EH (cell line): Measurements from ENCODE around the gene PSKH1.
A peak's percentile ranks its signal among the peaks of the same experiment; 100 is the strongest.
"Not testable (repeated sequence)": the region's sequence is repeated elsewhere in the genome, so short reads cannot be mapped to it uniquely, and the experiment has no call there.

Experiments
- DNase-seq: peaks from one replicate; pipeline ENCODE4 v3.0.0-alpha.2; 2015; ENCODE audit warnings: low read depth

The PSKH1 gene

GRCh38 chr16:67924140-67924906 lies 31.3 kb downstream of the PSKH1 start:
- DNase-seq = no peak

DNA sequence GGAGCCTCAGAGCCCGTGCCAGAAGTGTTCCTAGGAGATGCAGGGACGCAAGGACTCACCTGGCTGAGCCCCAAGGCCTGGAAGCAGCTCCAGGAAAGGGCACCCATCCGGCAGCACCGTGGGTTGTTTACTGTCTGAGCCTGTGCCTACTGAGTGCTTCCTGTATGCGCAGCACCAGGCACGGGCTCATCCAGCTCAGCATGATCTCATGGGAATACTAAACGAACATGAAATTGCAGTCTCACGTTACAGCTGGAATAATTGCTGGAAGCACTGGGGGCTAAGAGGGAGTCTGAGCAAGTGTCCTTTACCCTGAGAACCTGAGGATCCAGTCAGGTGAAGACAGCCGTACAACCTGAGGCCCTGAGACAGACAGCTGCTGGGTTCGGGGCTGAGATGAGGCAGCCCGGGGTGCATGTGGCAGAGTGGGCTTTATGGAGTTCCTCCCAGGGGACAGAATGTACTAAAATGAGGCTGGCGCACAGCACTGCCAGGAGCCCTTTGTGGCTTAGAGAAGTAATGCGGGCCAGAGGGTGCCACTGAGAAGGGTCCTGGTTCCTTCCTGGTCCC lies 33.2 kb downstream of the PSKH1 start:
- DNase-seq = no peak

GRCh38 chr16:67927131-67927941 lies 34.3 kb downstream of the PSKH1 start:
- no peak for DNase-seq

- no peak for DNase-seq
Observed at GRCh38 chr16:67928147-67928546, 35.1 kb downstream of the PSKH1 start.

- peak; percentile 69 for DNase-seq
Observed at GRCh38 chr16:67928561-67929364, 35.7 kb downstream of the PSKH1 start.

GRCh38 chr16:67930191-67930590 lies 37.1 kb downstream of the PSKH1 start:
- no peak for DNase-seq

DNA sequence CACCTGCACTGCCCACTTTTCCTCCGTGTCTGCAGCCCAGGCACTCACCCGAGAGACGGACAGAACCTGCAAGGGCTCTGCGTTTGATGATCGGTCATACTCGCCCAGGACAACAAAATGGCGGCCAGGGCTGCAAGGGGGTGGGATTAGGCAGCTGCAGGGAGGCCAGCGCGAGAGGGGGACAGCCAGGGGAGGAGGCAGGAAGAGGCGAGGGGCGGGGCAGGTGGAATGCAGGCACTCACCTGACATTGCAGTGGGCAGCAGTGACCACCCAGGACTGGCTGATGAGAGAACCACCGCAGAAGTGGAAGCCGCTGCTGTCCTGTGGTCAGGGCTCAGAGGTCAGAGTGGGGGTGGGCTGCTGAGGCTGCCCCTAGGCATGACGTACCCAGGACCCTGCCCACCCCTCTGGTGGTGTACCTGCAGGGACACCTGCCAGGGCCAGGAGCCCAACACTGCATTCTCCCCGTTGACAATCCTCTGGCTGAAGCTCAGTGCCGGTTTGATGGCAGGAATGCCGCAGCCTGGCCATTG lies 37.7 kb downstream of the PSKH1 start:
- no peak for DNase-seq

DNA sequence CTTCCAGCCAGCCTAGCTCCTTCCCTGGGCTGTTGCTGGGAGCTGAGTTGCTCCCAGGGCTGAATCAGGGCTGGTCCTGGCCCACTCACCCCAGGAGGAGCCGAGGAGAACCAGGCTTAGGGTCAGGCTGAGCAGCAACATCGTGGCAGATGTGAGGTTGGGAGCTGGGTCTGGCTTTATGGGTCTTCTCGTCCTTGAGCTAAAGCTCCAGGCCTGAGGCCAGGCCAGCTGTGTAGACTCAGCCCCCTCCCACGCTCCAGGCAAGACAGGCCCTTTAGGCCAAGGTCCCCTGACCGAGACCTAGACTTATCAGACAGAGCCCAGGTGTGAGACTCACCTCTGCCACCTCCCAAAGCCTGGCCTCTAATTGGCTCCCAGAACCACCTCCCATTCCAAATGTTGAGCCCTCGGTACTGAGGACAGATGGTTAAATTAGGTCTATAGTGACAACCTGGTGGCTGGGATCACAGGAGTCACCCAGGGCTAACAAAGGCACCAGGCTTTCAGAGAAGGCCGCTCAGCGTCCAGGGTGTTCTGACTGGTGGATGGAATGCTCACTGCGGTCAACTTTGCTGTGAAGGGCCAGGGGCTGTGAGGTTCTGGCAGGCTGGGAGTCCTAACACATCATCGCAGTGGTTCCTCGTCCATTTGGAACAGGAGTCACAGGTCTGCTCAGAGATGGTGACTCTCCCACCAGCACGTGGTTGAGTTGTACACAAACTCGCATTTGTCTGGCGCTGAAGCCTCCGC lies 38.8 kb downstream of the PSKH1 start, which contains the start of gene CTRL:
Gene CTRL (minus strand): TSS at position 151 of the 750 bp plus-strand sequence. CDS start 10 bp downstream, at position 141.
- no peak for DNase-seq

DNA sequence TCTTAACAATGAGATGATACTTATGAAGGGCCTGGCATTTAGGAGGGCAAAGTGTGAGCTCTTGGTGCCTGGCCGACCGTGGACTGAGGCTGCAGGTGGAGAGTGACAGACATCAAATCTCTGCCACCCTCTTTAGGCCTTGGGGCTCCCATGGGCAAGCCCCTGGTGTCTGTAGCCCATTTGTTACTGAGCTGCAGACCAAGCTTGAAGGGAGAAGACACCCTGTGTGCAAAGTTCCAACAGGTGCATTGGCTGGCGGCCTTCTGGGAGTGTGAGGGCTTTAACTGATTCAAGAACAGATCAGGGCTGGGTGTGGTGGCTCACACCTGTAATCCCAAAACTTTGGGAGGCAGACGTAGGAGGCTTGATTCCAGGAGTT lies 39.4 kb downstream of the PSKH1 start:
- DNase-seq = no peak

- DNase-seq = no peak
Observed at GRCh38 chr16:67933805-67934204, 40.8 kb downstream of the PSKH1 start.

- peak; percentile 30 for DNase-seq
Observed at GRCh38 chr16:67934306-67935100, 41.4 kb downstream of the PSKH1 start.

GRCh38 chr16:67935101-67935401 lies 42.0 kb downstream of the PSKH1 start:
- DNase-seq = peak; percentile 26

DNA sequence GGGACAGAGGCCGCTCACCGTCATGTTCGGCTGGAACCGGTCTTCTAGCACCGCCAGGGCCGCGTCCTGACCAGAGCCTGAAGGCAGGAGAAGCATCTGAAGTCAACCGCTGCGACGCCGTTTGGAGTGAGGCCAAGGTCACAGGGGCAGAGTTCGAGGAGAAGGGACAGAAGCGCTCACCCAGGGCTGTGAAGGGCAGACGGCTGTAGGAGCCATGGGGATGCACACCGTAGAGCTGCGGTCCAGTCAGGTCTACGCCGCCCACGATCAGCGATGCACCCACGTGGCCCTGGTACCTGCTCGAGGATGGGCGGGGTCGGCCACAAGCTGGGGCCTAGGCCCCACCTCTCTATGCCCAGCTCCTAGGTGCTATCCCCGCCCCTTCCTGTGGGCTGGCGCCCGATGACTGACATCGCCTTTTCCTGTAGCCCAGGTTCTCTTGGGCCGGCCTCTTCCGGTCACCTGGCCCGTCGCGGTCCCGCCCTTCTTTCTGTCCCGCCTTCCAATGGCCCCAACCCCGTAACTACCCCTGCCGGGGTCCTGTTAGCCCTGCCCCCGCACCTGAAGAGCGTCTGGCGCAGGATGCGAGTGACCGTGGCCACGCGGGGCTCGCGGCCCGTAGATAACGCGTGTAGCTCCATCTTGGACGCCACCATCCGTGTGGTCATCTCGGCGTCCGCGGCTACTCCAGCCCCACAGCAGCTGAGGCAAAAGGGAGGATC lies 42.5 kb downstream of the PSKH1 start:
- DNase-seq = peak; percentile 95

DNA sequence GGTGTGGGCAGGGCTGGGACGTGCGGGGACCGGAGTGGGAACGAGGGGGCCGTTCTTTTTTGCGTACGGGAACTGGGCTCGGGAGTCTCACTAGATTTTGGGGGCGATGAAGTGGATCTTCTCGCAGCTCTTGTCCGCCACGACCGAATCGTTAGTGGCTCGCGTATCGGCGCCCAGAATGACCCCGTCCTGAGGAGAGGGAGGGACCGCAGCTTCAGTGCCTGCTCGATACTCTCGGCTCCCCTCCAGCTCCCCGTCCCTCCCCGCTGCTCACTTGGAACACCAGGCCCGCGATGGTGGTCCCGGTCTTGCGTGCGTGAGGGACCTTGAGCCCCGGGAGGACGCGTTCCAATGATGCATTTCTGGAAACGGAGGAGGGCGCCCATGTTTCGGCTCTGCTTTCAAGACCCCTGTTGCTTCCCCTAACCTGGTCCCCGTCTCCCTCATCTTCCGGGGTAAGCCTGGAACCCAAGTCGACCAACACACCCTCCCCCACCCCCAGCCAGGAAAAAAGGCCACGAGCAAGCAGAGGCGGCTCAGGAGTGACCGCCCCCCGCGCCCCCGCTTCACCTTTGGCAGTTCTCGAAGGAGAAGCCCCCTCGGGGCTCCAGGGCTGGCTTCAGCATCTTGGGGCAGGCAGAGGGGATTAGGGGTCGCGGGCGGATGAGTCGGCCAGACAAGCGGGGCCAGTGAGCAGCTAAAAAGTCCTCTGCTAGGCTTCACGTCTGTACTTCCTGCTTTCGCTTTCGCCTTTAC lies 43.2 kb downstream of the PSKH1 start, which contains the start of gene PSMB10:
Gene PSMB10 (minus strand): TSS at position 727 of the 756 bp plus-strand sequence. CDS start 101 bp downstream, at position 626.
- peak; percentile 86 for DNase-seq

DNA sequence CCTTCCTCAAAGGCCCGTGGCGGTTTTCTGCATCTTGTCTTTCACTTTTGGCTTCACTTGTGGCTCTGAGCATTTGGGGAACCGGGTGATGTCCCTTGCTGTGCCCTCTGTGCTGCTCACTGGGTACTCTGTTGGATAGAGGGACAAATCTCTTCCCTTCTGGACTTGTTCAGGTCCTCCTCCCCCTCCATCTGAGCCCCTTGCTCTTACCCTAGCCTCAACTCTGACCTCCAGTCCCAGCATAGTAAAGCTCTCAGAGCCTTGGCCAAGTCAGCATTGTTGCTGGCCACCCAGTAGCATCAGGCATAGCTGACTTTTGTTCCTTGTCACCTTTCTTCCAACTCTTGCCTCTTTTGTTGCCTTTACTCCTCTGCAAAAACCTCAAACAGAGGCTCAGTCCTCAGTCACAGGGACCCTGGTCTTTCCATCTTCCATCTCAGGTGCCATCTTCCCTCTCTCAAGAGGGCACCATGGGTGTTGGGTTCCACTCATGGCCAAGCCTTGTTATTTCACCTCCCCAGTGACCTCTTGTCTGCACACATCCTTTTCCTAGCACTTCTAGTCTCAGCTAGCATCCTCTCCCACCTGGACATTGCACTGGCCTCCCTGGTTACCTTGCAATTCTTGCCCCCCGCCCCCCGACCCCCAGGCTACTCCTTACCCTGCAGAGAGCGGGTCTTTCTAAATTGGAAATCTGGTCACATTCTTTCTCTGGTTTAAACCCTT lies 44.0 kb downstream of the PSKH1 start:
- DNase-seq = no peak

GRCh38 chr16:67937713-67938112 lies 44.7 kb downstream of the PSKH1 start:
- DNase-seq = not testable (repeated sequence)

DNA sequence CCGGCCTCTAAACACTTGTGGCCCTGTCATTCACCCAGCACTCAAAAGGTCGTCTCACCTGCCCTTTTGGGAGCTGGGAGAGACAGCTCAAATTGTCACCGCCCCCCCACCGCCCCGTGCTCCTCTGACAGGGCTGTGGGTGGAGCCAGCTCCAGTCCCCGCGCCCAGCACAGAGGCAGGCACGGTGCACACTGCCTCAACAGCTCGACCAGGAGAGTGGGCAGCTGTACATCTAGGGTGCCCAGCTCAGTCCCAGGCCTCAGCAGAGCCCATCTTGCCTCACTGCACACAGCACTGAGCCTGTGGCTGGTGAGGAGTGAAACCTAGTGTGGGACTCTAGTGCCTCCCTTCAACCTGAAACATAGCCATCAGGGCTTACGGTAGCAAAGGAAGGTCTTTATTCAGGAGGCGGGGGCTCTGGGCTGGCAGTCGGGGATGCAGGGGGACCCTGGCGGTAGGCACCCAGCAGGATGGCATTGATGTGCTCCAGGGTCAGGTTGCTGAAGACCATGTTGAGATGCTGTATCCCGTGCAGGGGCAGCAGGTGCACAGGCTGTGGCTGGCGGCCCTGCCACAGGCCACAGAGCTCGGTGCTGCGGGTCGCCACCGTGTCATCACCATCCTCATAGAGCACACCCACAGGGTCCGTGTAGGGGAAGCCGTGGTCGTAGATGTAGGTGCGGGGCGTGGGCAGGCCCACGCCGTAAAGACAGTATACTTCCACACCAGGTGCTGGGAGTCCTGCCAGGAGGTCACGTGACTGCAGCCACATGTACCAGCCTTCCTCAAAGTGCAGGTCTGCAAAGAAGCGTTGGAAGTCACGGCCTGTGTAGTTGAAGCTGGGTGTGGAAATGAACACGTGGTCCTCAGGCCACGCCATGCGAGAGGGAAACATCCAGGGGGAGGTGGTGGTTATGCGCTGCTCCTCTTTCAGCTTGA lies 46.7 kb downstream of the PSKH1 start:
- no peak for DNase-seq
